HFF-Myc (cell line): Measurements from ENCODE around the gene ZNF764.

Experiments used
- DNase-seq: peaks from one replicate; pipeline ENCODE4 v3.0.0-alpha.2; 2011; ENCODE audit warnings: low read depth; ENCODE audit errors: extremely low read depth
- H3K4me3 ChIP-seq: replicated peaks from 2 replicates; pipeline ENCODE4 v1.5.1; 2011; ENCODE audit warnings: low read depth, mild to moderate bottlenecking, control low read depth, low read length
- CTCF ChIP-seq: IDR thresholded peaks from 2 replicates; pipeline ENCODE4 v1.5.1; 2012; ENCODE audit warnings: mild to moderate bottlenecking, low read depth, low read length, control low read depth; ENCODE audit errors: missing control alignments

ZNF764 gene

GRCh38 chr16:30518552-30518951, 39.6 kb downstream of the ZNF764 start:
- no peak for TF ChIP-seq CTCF
- no peak overlapping the region for H3K4me3 ChIP-seq
- no peak for DNase-seq

GRCh38 chr16:30515275-30515674, 42.9 kb downstream of the ZNF764 start:
- no peak for DNase-seq
- no peak for TF ChIP-seq CTCF
- no peak overlapping the region for H3K4me3 ChIP-seq

- no peak for TF ChIP-seq CTCF
- no peak for DNase-seq
- H3K4me3 ChIP-seq, result no peak overlapping the region
These were observed 46.7 kb downstream of the ZNF764 start for GRCh38 chr16:30511509-30511908.

GRCh38 chr16:30510376-30510938, 47.7 kb downstream of the ZNF764 start:
- H3K4me3 ChIP-seq, result no peak overlapping the region
- no peak for DNase-seq

GRCh38 chr16:30509081-30509765, 49.0 kb downstream of the ZNF764 start:
- no peak for TF ChIP-seq CTCF
- DNase-seq, result no peak
- no peak overlapping the region for H3K4me3 ChIP-seq

More at GRCh38 chr16:30510376-30510938, 47.7 kb downstream of the ZNF764 start:
- no peak for TF ChIP-seq CTCF
